Osteocyte (in vitro differentiated cells): ENCODE results near the gene CHMP4B. TPM values are rescaled to one million over a fixed set of nuclear protein-coding genes. Genes with fewer than 3 reads are reported as not detected.

ENCODE experiments used
- DNase-seq: peaks from one replicate; pipeline ENCODE4 v3.0.0; 2021; ENCODE audit warnings: mixed read lengths; ENCODE audit not compliant: unreplicated experiment; ENCODE audit errors: extremely low spot score
- H3K27ac Mint-ChIP-seq: one replicate; pipeline ENCODE4 v1.8.0; 2021; ENCODE audit warnings: mild to moderate bottlenecking, mixed read lengths; ENCODE audit not compliant: unreplicated experiment
- H3K27me3 Mint-ChIP-seq: one replicate; pipeline ENCODE4 v1.8.0; 2021; ENCODE audit warnings: mixed read lengths; ENCODE audit not compliant: unreplicated experiment
- H3K36me3 Mint-ChIP-seq: one replicate; pipeline ENCODE4 v1.8.0; 2021; ENCODE audit warnings: mixed read lengths; ENCODE audit not compliant: unreplicated experiment
- H3K4me1 Mint-ChIP-seq: one replicate; pipeline ENCODE4 v1.8.0; 2021; ENCODE audit warnings: mixed read lengths; ENCODE audit not compliant: unreplicated experiment
- H3K4me3 Mint-ChIP-seq: one replicate; pipeline ENCODE4 v1.8.0; 2021; ENCODE audit warnings: mild to moderate bottlenecking, moderate library complexity, mixed read lengths; ENCODE audit not compliant: unreplicated experiment
- H3K9me3 Mint-ChIP-seq: one replicate; pipeline ENCODE4 v1.8.0; 2021; ENCODE audit warnings: mixed read lengths; ENCODE audit not compliant: unreplicated experiment
- total RNA-seq: library from RNA; stranded (reverse); gene quantifications from 2 replicates; pipeline ENCODE4 v1.2.1, GENCODE V29; 2021
- TF ChIP-seq, protein P1 (sequence below): fragments of 200-600 bp; sonication (generic); IDR thresholded peaks from 2 replicates; pipeline ENCODE4 v1.5.0; 2021; ENCODE audit warnings: antibody characterized with exemption, mild to moderate bottlenecking, moderate library complexity

The CHMP4B gene
- total RNA-seq, 1 donor from 2014 or later: 92.5 TPM

DNA sequence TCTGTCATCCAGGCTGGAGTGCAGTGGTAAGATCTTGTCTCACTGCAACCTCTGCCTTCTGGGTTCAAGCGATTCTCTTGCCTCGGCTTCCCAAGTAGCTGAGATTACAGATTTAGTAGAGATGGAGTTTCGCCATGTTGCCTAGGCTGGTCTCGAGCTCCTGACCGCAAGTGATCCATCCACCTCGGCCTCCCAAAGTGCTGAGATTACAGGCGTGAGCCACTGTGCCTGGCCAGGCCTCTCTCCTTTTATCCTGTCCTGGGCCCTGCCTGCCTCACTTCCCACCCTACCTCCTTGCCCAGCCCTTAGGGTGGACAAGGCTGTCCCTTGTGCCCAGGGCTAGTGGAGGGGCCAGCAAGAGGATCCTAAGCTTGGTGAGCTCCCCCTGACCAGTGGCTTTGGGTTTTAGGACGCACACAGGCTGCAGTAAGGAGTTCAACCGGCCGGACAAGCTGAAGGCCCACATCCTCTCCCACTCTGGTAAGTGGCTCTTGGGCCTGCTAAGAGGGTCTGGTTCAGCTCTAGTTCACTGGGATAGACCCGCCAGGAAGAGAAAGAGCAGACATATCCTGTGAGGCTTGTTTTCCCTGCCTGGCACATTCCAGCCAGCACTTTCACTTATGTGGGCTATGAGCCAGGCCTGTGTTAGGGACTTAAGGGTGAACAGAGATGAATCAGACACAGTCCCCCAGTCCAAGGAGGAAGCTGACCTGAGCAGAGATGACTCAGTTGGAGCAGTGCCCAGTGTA lies 21.9 kb upstream of the CHMP4B start:
- no peak for DNase-seq
- H3K27me3 Mint-ChIP-seq: no peaks in the 10 kb centered on the region
- peak overlapping the region; percentile 84 for H3K27ac Mint-ChIP-seq
- H3K9me3 Mint-ChIP-seq: no peaks in the 10 kb centered on the region
- TF ChIP-seq, protein P1, sequence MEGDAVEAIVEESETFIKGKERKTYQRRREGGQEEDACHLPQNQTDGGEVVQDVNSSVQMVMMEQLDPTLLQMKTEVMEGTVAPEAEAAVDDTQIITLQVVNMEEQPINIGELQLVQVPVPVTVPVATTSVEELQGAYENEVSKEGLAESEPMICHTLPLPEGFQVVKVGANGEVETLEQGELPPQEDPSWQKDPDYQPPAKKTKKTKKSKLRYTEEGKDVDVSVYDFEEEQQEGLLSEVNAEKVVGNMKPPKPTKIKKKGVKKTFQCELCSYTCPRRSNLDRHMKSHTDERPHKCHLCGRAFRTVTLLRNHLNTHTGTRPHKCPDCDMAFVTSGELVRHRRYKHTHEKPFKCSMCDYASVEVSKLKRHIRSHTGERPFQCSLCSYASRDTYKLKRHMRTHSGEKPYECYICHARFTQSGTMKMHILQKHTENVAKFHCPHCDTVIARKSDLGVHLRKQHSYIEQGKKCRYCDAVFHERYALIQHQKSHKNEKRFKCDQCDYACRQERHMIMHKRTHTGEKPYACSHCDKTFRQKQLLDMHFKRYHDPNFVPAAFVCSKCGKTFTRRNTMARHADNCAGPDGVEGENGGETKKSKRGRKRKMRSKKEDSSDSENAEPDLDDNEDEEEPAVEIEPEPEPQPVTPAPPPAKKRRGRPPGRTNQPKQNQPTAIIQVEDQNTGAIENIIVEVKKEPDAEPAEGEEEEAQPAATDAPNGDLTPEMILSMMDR: no peak
- H3K4me1 Mint-ChIP-seq: peaks cover 14% of the 10 kb centered on the region
- no peak overlapping the region for H3K4me3 Mint-ChIP-seq
- H3K36me3 Mint-ChIP-seq: no peaks in the 10 kb centered on the region

- Mint-ChIP-seq H3K27me3 (no peaks in the 10 kb centered on the region), H3K9me3 (no peaks in the 10 kb centered on the region), H3K27ac (peak overlapping the region; percentile 84), H3K4me1 (peaks cover 14% of the 10 kb centered on the region), H3K36me3 (no peaks in the 10 kb centered on the region), H3K4me3 (no peak overlapping the region)
- no peak for DNase-seq
- TF ChIP-seq, protein P1: no peak
Measured at GRCh38 chr20:33789858-33790182, 21.3 kb upstream of the CHMP4B start.

DNA sequence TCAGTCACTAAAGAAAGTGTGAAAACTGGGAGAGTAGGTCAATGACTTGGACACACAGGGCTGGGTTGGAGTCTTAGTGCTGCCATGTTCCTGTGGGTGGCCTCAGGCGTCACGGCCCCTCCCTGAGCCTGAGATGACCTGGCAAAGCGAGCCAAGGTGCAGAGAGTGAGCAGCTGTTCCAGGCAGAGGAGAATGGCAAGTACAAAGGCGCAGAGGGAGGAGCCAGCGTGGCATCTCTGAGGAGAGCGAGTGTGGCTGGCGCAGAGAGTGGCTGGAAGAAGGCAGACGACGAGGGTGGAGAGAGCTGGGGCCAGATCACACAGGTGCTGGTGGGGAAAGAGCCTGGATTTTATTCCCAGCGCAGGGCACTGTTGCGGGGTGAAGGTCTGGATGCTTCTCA lies 20.6 kb upstream of the CHMP4B start:
- TF ChIP-seq, protein P1: no peak
- Mint-ChIP-seq H3K36me3 (no peaks in the 10 kb centered on the region), H3K4me1 (peaks cover 14% of the 10 kb centered on the region), H3K27ac (no peak overlapping the region), H3K4me3 (no peak overlapping the region), H3K27me3 (no peaks in the 10 kb centered on the region), H3K9me3 (no peaks in the 10 kb centered on the region)
- no peak for DNase-seq

DNA sequence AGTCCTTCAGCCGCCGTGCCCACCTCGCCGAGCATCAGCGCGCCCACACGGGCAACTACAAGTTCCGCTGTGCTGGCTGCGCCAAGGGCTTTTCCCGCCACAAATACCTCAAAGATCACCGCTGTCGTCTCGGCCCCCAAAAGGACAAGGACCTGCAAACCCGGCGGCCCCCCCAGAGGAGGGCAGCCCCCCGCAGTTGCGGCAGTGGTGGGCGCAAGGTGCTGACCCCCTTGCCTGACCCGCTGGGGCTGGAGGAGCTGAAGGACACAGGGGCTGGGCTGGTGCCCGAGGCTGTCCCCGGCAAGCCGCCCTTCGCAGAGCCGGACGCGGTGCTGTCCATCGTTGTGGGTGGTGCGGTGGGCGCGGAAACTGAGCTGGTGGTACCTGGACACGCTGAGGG lies 20.1 kb upstream of the CHMP4B start:
- H3K27ac Mint-ChIP-seq: no peak overlapping the region
- H3K4me3 Mint-ChIP-seq: no peak overlapping the region
- no peaks in the 10 kb centered on the region for H3K36me3 Mint-ChIP-seq
- TF ChIP-seq, protein P1: no peak
- H3K4me1 Mint-ChIP-seq: peaks cover 14% of the 10 kb centered on the region
- H3K27me3 Mint-ChIP-seq: no peaks in the 10 kb centered on the region
- no peak for DNase-seq
- no peaks in the 10 kb centered on the region for H3K9me3 Mint-ChIP-seq

DNA sequence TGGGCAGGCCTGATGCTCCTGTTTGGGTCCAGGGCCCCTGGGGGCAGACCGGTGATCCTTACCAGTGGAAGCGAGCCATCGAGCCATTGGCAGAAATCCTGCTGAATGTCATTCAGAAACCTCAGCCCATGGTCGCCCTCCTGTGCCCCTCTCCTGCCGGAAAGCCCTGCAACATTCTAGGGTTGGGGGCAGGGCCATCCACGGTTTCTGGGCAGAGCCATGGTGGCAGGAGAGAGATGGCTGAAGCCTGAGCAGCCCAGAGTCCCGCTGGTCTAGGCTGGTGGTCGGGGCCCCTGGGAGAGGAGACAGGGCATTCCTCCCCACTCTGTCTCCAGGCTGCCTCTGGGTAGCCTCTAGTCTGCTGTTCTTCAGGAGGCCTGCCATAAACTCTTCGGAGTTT lies 19.6 kb upstream of the CHMP4B start:
- H3K27ac Mint-ChIP-seq: no peak overlapping the region
- no peaks in the 10 kb centered on the region for H3K9me3 Mint-ChIP-seq
- no peak for DNase-seq
- H3K4me3 Mint-ChIP-seq: no peak overlapping the region
- H3K4me1 Mint-ChIP-seq: peaks cover 14% of the 10 kb centered on the region
- no peaks in the 10 kb centered on the region for H3K36me3 Mint-ChIP-seq
- H3K27me3 Mint-ChIP-seq: no peaks in the 10 kb centered on the region
- TF ChIP-seq, protein P1: no peak
